ENCODE results near the gene GRB14. TPM values are rescaled to one million over a fixed set of nuclear protein-coding genes. Genes with fewer than 3 reads are reported as not detected.

GRB14 gene
- total RNA-seq, 1 experiment from 2014 or later: 14.9 TPM

- TF ChIP-seq, protein P1, sequence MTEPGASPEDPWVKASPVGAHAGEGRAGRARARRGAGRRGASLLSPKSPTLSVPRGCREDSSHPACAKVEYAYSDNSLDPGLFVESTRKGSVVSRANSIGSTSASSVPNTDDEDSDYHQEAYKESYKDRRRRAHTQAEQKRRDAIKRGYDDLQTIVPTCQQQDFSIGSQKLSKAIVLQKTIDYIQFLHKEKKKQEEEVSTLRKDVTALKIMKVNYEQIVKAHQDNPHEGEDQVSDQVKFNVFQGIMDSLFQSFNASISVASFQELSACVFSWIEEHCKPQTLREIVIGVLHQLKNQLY (CRISPR knock-in tag; IDR thresholded peaks at IDR 0.05): no peak
- no peak for TF ChIP-seq TP53 (CRISPR knock-in tag; IDR thresholded peaks at IDR 0.05)
- TF ChIP-seq, protein P2, sequence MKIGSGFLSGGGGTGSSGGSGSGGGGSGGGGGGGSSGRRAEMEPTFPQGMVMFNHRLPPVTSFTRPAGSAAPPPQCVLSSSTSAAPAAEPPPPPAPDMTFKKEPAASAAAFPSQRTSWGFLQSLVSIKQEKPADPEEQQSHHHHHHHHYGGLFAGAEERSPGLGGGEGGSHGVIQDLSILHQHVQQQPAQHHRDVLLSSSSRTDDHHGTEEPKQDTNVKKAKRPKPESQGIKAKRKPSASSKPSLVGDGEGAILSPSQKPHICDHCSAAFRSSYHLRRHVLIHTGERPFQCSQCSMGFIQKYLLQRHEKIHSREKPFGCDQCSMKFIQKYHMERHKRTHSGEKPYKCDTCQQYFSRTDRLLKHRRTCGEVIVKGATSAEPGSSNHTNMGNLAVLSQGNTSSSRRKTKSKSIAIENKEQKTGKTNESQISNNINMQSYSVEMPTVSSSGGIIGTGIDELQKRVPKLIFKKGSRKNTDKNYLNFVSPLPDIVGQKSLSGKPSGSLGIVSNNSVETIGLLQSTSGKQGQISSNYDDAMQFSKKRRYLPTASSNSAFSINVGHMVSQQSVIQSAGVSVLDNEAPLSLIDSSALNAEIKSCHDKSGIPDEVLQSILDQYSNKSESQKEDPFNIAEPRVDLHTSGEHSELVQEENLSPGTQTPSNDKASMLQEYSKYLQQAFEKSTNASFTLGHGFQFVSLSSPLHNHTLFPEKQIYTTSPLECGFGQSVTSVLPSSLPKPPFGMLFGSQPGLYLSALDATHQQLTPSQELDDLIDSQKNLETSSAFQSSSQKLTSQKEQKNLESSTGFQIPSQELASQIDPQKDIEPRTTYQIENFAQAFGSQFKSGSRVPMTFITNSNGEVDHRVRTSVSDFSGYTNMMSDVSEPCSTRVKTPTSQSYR (CRISPR knock-in tag; IDR thresholded peaks at IDR 0.05): no peak
- no peak for TF ChIP-seq ZNF396 (CRISPR knock-in tag; IDR thresholded peaks at IDR 0.05; ENCODE audit: borderline replicate concordance)
- no peak for TF ChIP-seq FOXP1 (CRISPR knock-in tag; IDR thresholded peaks at IDR 0.05; ENCODE audit: borderline replicate concordance)
- TF ChIP-seq, protein P3, sequence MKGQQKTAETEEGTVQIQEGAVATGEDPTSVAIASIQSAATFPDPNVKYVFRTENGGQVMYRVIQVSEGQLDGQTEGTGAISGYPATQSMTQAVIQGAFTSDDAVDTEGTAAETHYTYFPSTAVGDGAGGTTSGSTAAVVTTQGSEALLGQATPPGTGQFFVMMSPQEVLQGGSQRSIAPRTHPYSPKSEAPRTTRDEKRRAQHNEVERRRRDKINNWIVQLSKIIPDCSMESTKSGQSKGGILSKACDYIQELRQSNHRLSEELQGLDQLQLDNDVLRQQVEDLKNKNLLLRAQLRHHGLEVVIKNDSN (CRISPR knock-in tag; IDR thresholded peaks at IDR 0.05): no peak
- no peak for TF ChIP-seq ZNF138 (CRISPR knock-in tag; conservative IDR thresholded peaks at IDR 0.05)
- TF ChIP-seq NFYB (CRISPR knock-in tag; conservative IDR thresholded peaks at IDR 0.05; ENCODE audit: low read depth): no peak
- TF ChIP-seq TEAD4 (CRISPR knock-in tag; IDR thresholded peaks at IDR 0.05): no peak
- no peak for TF ChIP-seq ZNF263 (CRISPR knock-in tag; IDR thresholded peaks at IDR 0.05; ENCODE audit: low read depth)
- TF ChIP-seq MAX (CRISPR knock-in tag; IDR thresholded peaks at IDR 0.05): no peak
- no peak for TF ChIP-seq NR3C1 (CRISPR knock-in tag; conservative IDR thresholded peaks at IDR 0.05; ENCODE audit: low read depth)
- TF ChIP-seq KAT7 (CRISPR knock-in tag; IDR thresholded peaks at IDR 0.05; ENCODE audit: borderline replicate concordance): no peak
- Mint-ChIP-seq H3K9me3 (peaks cover 4% of the 10 kb centered on the region), H3K36me3 (peaks cover 2% of the 10 kb centered on the region; the same call in 1 of the 2 replicates), H3K27me3 (ENCODE audit: low read depth) (no peaks in the 10 kb centered on the region), H3K4me1 (peaks cover 21% of the 10 kb centered on the region), H3K4me3 (no peak overlapping the region), H3K27ac (no peak overlapping the region)
- POLR2A ChIA-PET: no interaction called here
- DNase-seq (ENCODE audit: low spot score) (no peak), ATAC-seq (no peak)
- CTCF ChIA-PET: no interaction called here
Measured at GRCh38 chr2:164450278-164450677, 171.0 kb downstream of the GRB14 start.

DNA sequence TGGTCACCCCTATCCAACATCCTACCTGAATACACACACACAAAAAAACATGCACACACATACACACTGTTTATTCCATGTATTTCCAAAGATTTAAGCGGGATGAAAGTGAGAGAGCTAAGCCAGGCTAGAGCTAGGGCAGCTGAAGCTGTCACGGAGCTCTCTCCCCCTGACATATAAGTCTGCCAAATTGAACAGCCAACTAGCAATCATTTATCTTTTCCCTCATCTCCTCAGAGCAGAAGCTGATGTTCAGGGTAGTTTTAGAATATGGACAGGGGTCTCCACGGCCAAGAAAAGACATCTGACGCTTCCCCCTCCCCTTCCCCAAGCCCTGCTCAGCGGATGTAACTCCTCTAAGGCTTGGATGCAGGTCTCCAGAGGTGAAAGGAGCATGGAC, 171.6 kb downstream of the GRB14 start:
- no peak overlapping the region for H3K4me3 Mint-ChIP-seq
- no peak overlapping the region for H3K27ac Mint-ChIP-seq
- no peak for TF ChIP-seq FOXP1 (CRISPR knock-in tag; IDR thresholded peaks at IDR 0.05; ENCODE audit: borderline replicate concordance)
- TF ChIP-seq ZNF219 (CRISPR knock-in tag; IDR thresholded peaks at IDR 0.05; ENCODE audit: borderline replicate concordance): no peak
- no peak for TF ChIP-seq FOXP4 (CRISPR knock-in tag; IDR thresholded peaks at IDR 0.05)
- TF ChIP-seq ZBTB21 (CRISPR knock-in tag; IDR thresholded peaks at IDR 0.05; ENCODE audit: borderline replicate concordance): no peak
- TF ChIP-seq, protein P4, sequence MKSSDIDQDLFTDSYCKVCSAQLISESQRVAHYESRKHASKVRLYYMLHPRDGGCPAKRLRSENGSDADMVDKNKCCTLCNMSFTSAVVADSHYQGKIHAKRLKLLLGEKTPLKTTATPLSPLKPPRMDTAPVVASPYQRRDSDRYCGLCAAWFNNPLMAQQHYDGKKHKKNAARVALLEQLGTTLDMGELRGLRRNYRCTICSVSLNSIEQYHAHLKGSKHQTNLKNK (CRISPR knock-in tag; IDR thresholded peaks at IDR 0.05): no peak
- no peak for TF ChIP-seq ZNF671 (CRISPR knock-in tag; IDR thresholded peaks at IDR 0.05)
- no peak for TF ChIP-seq ZNF317 (CRISPR knock-in tag; IDR thresholded peaks at IDR 0.05; ENCODE audit: borderline replicate concordance, low read depth)
- no peak for TF ChIP-seq FOXK1 (CRISPR knock-in tag; IDR thresholded peaks at IDR 0.05)
- TF ChIP-seq STAT6 (CRISPR knock-in tag; conservative IDR thresholded peaks at IDR 0.05; ENCODE audit: low read depth): no peak
- TF ChIP-seq GABPB1 (CRISPR knock-in tag; IDR thresholded peaks at IDR 0.05): no peak
- H3K9me3 Mint-ChIP-seq: peaks cover 4% of the 10 kb centered on the region
- POLR2A ChIA-PET: no interaction called here
- CTCF ChIA-PET: no interaction called here
- peaks cover 2% of the 10 kb centered on the region; the same call in 1 of the 2 replicates for H3K36me3 Mint-ChIP-seq
- H3K27me3 Mint-ChIP-seq (ENCODE audit: low read depth): no peaks in the 10 kb centered on the region
- no peak for DNase-seq (ENCODE audit: low spot score)
- H3K4me1 Mint-ChIP-seq: peaks cover 18% of the 10 kb centered on the region
- no peak for ATAC-seq
